ENCODE data around the gene ADGRF5. TPM values are rescaled to one million over a fixed set of nuclear protein-coding genes. Genes with fewer than 3 reads are reported as not detected.

Gene ADGRF5
- total RNA-seq, 1 experiment from 2014 or later, result 0.34 TPM

GRCh38 chr6:46925563-46926253 lies 4.0 kb upstream of the ADGRF5 start:
- CTCF ChIA-PET, result no interaction called here

GRCh38 chr6:46923476-46923875 lies 1.7 kb upstream of the ADGRF5 start:
- Histone ChIP-seq H3K9me3 (ENCODE audit: low read depth, low read length, poor library complexity, severe bottlenecking) (no peaks in the 10 kb centered on the region), H3K27ac (ENCODE audit: low read depth, low read length, poor library complexity, severe bottlenecking) (no peak overlapping the region), H3K4me3 (ENCODE audit: low read depth, low read length, poor library complexity, severe bottlenecking) (no peak overlapping the region), H3K4me1 (ENCODE audit: insufficient read depth, low read length, poor library complexity, severe bottlenecking) (no peaks in the 10 kb centered on the region), H3K27me3 (replicated peaks; ENCODE audit: insufficient read depth, low read depth, low read length, poor library complexity) (peaks cover 11% of the 10 kb centered on the region), H3K36me3 (ENCODE audit: insufficient read depth, low read length, poor library complexity, severe bottlenecking) (no peaks in the 10 kb centered on the region)
- intact Hi-C loops (cut with micrococcal nuclease; ENCODE audit: unreplicated experiment), result no loop called here
- DNase-seq (ENCODE audit: low spot score), result no peak
- ChIA-PET CTCF (no interaction called here), POLR2A (ENCODE audit: low non-redundant PET) (no interaction called here)
- TF ChIP-seq CTCF (conservative IDR thresholded peaks at IDR 0.05; ENCODE audit: low read depth, low read length) (no peak), EZH2 (IDR thresholded peaks at IDR 0.05; ENCODE audit: borderline replicate concordance, low read depth, low read length, poor library complexity, severe bottlenecking) (no peak)
- no TSS peak for BruUV-seq (replicated peaks)

More at GRCh38 chr6:46925563-46926253, 4.0 kb upstream of the ADGRF5 start:
- H3K27me3 ChIP-seq (replicated peaks; ENCODE audit: insufficient read depth, low read depth, low read length, poor library complexity), result peaks cover 11% of the 10 kb centered on the region
- POLR2A ChIA-PET (ENCODE audit: low non-redundant PET), result no interaction called here
- no peak overlapping the region for H3K4me3 ChIP-seq (ENCODE audit: low read depth, low read length, poor library complexity, severe bottlenecking)
- no peaks in the 10 kb centered on the region for H3K9me3 ChIP-seq (ENCODE audit: low read depth, low read length, poor library complexity, severe bottlenecking)
- H3K27ac ChIP-seq (ENCODE audit: low read depth, low read length, poor library complexity, severe bottlenecking), result no peak overlapping the region
- no peak for DNase-seq (ENCODE audit: low spot score)
- intact Hi-C loops (cut with micrococcal nuclease; ENCODE audit: unreplicated experiment), result no loop called here
- H3K4me1 ChIP-seq (ENCODE audit: insufficient read depth, low read length, poor library complexity, severe bottlenecking), result no peaks in the 10 kb centered on the region
- H3K36me3 ChIP-seq (ENCODE audit: insufficient read depth, low read length, poor library complexity, severe bottlenecking), result no peaks in the 10 kb centered on the region
- BruUV-seq (replicated peaks), result no TSS peak
- TF ChIP-seq CTCF (conservative IDR thresholded peaks at IDR 0.05; ENCODE audit: low read depth, low read length) (no peak), EZH2 (IDR thresholded peaks at IDR 0.05; ENCODE audit: borderline replicate concordance, low read depth, low read length, poor library complexity, severe bottlenecking) (no peak)

DNA sequence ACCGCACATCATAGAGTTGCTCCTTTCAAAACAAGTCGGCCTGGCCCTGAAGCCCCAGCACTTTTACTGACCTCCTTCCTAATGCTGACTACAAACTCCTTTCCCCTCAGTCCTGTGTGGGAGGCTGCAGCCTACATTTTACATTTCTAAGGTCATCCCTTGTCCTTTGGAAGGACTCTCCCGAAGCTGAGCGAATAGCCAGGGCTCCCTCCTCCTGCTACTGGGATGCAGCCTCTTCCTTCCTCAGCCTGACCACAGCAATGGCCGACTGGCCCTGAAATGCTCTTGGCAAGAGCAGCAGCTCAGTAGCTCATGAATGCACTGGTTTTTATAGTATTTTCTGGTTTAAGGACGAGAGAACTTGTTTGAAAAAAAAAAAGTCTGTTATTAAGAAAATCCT lies 679 bp downstream of the ADGRF5 start:
- no peak overlapping the region for H3K27ac ChIP-seq (ENCODE audit: low read depth, low read length, poor library complexity, severe bottlenecking)
- H3K27me3 ChIP-seq (replicated peaks; ENCODE audit: insufficient read depth, low read depth, low read length, poor library complexity), result peaks cover 11% of the 10 kb centered on the region
- TF ChIP-seq EZH2 (IDR thresholded peaks at IDR 0.05; ENCODE audit: borderline replicate concordance, low read depth, low read length, poor library complexity, severe bottlenecking) (no peak), CTCF (conservative IDR thresholded peaks at IDR 0.05; ENCODE audit: low read depth, low read length) (no peak)
- ChIA-PET POLR2A (ENCODE audit: low non-redundant PET) (interaction anchor here (0.6 kb wide), 1 partner anchor 1699 kb away, joined by 4 read pairs; no protein-coding TSS in a partner anchor), CTCF (no interaction called here)
- H3K9me3 ChIP-seq (ENCODE audit: low read depth, low read length, poor library complexity, severe bottlenecking), result no peaks in the 10 kb centered on the region
- no peak for DNase-seq (ENCODE audit: low spot score)
- no TSS peak for BruUV-seq (replicated peaks)
- H3K4me1 ChIP-seq (ENCODE audit: insufficient read depth, low read length, poor library complexity, severe bottlenecking), result no peaks in the 10 kb centered on the region
- intact Hi-C loops (cut with micrococcal nuclease; ENCODE audit: unreplicated experiment), result no loop called here
- H3K4me3 ChIP-seq (ENCODE audit: low read depth, low read length, poor library complexity, severe bottlenecking), result no peak overlapping the region
- no peaks in the 10 kb centered on the region for H3K36me3 ChIP-seq (ENCODE audit: insufficient read depth, low read length, poor library complexity, severe bottlenecking)
